ENCODE data around the gene POU6F1.
"Not testable (repeated sequence)": the region's sequence is repeated elsewhere in the genome, so short reads cannot be mapped to it uniquely, and the experiment has no call there.

POU6F1 gene

GRCh38 chr12:51227962-51228361, 10.1 kb upstream of the POU6F1 start:
- DNase-seq (ENCODE audit: low spot score) = no peak

- DNase-seq (ENCODE audit: low spot score) = not testable (repeated sequence)
These were observed 9.2 kb upstream of the POU6F1 start for GRCh38 chr12:51227112-51227511.

GRCh38 chr12:51225771-51226170, 7.9 kb upstream of the POU6F1 start:
- no peak for DNase-seq (ENCODE audit: low spot score)

- no peak for DNase-seq (ENCODE audit: low spot score)
These were observed 7.4 kb upstream of the POU6F1 start for GRCh38 chr12:51225234-51225633.

- DNase-seq (ENCODE audit: low spot score) = no peak
These were observed 6.8 kb upstream of the POU6F1 start for GRCh38 chr12:51224625-51225024.

- DNase-seq (ENCODE audit: low spot score) = no peak
These were observed 4.6 kb upstream of the POU6F1 start for GRCh38 chr12:51222461-51222860.

- not testable (repeated sequence) for DNase-seq (ENCODE audit: low spot score)
These were observed 2.0 kb upstream of the POU6F1 start for GRCh38 chr12:51219857-51220256.

GRCh38 chr12:51219322-51219721, 1.5 kb upstream of the POU6F1 start:
- DNase-seq (ENCODE audit: low spot score) = no peak

- DNase-seq (ENCODE audit: low spot score) = peak; percentile 71
These were observed 822 bp upstream of the POU6F1 start for GRCh38 chr12:51218607-51219161.

GRCh38 chr12:51217133-51217967, 512 bp downstream of the POU6F1 start:
- peak; percentile 41 for DNase-seq (ENCODE audit: low spot score)

- no peak for DNase-seq (ENCODE audit: low spot score)
These were observed 1.2 kb downstream of the POU6F1 start for GRCh38 chr12:51216642-51217041.

GRCh38 chr12:51214895-51215294, 3.0 kb downstream of the POU6F1 start:
- no peak for DNase-seq (ENCODE audit: low spot score)

- no peak for DNase-seq (ENCODE audit: low spot score)
These were observed 7.0 kb downstream of the POU6F1 start for GRCh38 chr12:51210690-51211395.

- DNase-seq (ENCODE audit: low spot score) = no peak
These were observed 8.6 kb downstream of the POU6F1 start for GRCh38 chr12:51209259-51209658.

GRCh38 chr12:51208016-51208660, 9.7 kb downstream of the POU6F1 start:
- DNase-seq (ENCODE audit: low spot score) = no peak

GRCh38 chr12:51205350-51205749, 12.5 kb downstream of the POU6F1 start:
- no peak for DNase-seq (ENCODE audit: low spot score)

GRCh38 chr12:51202718-51203117, 15.1 kb downstream of the POU6F1 start:
- no peak for DNase-seq (ENCODE audit: low spot score)

- no peak for DNase-seq (ENCODE audit: low spot score)
These were observed 17.1 kb downstream of the POU6F1 start for GRCh38 chr12:51200806-51201205.

GRCh38 chr12:51200156-51200555, 17.7 kb downstream of the POU6F1 start:
- DNase-seq (ENCODE audit: low spot score) = no peak

GRCh38 chr12:51199366-51199945, 18.4 kb downstream of the POU6F1 start:
- DNase-seq (ENCODE audit: low spot score) = no peak

GRCh38 chr12:51198568-51199365, 19.1 kb downstream of the POU6F1 start:
- no peak for DNase-seq (ENCODE audit: low spot score)

Measured in RKO (cell line).